ENCODE results near the gene UBE3D.
"Not testable (repeated sequence)": the region's sequence is repeated elsewhere in the genome, so short reads cannot be mapped to it uniquely, and the experiment has no call there.

The UBE3D gene

GRCh38 chr6:82954937-82955577 lies 110.6 kb downstream of the UBE3D start:
- peaks cover 42% of the 10 kb centered on the region for H3K36me3 ChIP-seq (ENCODE audit: insufficient read depth, low read length)
- no peaks in the 10 kb centered on the region for H3K27me3 ChIP-seq (ENCODE audit: insufficient read depth, low read length)
- WGBS, result 88% methylated on average over 4 of the region's 4 CpGs
- H3K4me1 ChIP-seq (ENCODE audit: insufficient read depth, low read length), result peaks cover 28% of the 10 kb centered on the region
- H3K9ac ChIP-seq (ENCODE audit: low read depth, low read length), result no peak overlapping the region
- no peak overlapping the region for H3K4me3 ChIP-seq (ENCODE audit: low read length)
- no peaks in the 10 kb centered on the region for H3K9me3 ChIP-seq (ENCODE audit: insufficient read depth, low read depth, low read length)
- no peak overlapping the region for H3K27ac ChIP-seq (ENCODE audit: low read depth, low read length)

- H3K27me3 ChIP-seq (ENCODE audit: insufficient read depth, low read length), result no peaks in the 10 kb centered on the region
- no CpG with 5 or more reads among the region's 2 CpGs for WGBS
- H3K36me3 ChIP-seq (ENCODE audit: insufficient read depth, low read length), result peaks cover 44% of the 10 kb centered on the region
- no peak overlapping the region for H3K9ac ChIP-seq (ENCODE audit: low read depth, low read length)
- no peak overlapping the region for H3K27ac ChIP-seq (ENCODE audit: low read depth, low read length)
- peaks cover 21% of the 10 kb centered on the region for H3K4me1 ChIP-seq (ENCODE audit: insufficient read depth, low read length)
- H3K4me3 ChIP-seq (ENCODE audit: low read length), result no peak overlapping the region
- H3K9me3 ChIP-seq (ENCODE audit: insufficient read depth, low read depth, low read length), result no peaks in the 10 kb centered on the region
Observed at GRCh38 chr6:82954356-82954755, 111.3 kb downstream of the UBE3D start.

DNA sequence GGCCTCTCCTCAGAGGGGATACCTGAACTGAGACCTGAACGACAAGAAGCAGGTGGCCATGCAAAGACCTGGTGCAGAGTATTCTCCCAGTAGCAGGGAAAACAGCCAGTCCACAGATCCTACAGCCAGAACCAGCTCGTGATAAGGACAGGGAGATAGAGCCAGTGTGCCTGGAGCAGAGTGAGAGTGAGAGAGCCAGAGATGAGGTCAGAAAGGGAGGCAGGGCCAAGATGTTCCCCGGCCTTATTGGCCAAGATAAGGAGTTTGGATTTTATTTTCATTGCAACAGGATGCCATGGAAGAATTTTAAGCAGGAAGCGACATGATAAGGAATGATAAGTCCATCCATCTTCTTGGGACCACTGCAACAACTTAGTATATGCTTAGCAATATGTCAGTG lies 111.8 kb downstream of the UBE3D start:
- peaks cover 17% of the 10 kb centered on the region; the same call in 1 of the 2 replicates for H3K4me1 ChIP-seq (ENCODE audit: insufficient read depth, low read length)
- peaks cover 44% of the 10 kb centered on the region for H3K36me3 ChIP-seq (ENCODE audit: insufficient read depth, low read length)
- H3K9ac ChIP-seq (ENCODE audit: low read depth, low read length), result no peak overlapping the region
- 79% methylated on average over 4 of the region's 4 CpGs for WGBS
- no peak overlapping the region for H3K4me3 ChIP-seq (ENCODE audit: low read length)
- H3K27ac ChIP-seq (ENCODE audit: low read depth, low read length), result no peak overlapping the region
- H3K27me3 ChIP-seq (ENCODE audit: insufficient read depth, low read length), result no peaks in the 10 kb centered on the region
- 0 out of 2 replicates have a peak, but pooled peaks cover 4% of the 10 kb centered on the region for H3K9me3 ChIP-seq (ENCODE audit: insufficient read depth, low read depth, low read length)

- no peaks in the 10 kb centered on the region for H3K27me3 ChIP-seq (ENCODE audit: insufficient read depth, low read length)
- no CpG with 5 or more reads among the region's 1 CpG for WGBS
- H3K9ac ChIP-seq (ENCODE audit: low read depth, low read length), result no peak overlapping the region
- no peaks in the 10 kb centered on the region for H3K4me1 ChIP-seq (ENCODE audit: insufficient read depth, low read length)
- no peak overlapping the region for H3K4me3 ChIP-seq (ENCODE audit: low read length)
- H3K27ac ChIP-seq (ENCODE audit: low read depth, low read length), result no peak overlapping the region
- H3K9me3 ChIP-seq (ENCODE audit: insufficient read depth, low read depth, low read length), result peaks cover 7% of the 10 kb centered on the region; the same call in 1 of the 2 replicates
- peaks cover 39% of the 10 kb centered on the region for H3K36me3 ChIP-seq (ENCODE audit: insufficient read depth, low read length)
Observed at GRCh38 chr6:82951935-82952334, 113.7 kb downstream of the UBE3D start.

GRCh38 chr6:82951389-82951788 lies 114.3 kb downstream of the UBE3D start:
- H3K27me3 ChIP-seq (ENCODE audit: insufficient read depth, low read length), result no peaks in the 10 kb centered on the region

DNA sequence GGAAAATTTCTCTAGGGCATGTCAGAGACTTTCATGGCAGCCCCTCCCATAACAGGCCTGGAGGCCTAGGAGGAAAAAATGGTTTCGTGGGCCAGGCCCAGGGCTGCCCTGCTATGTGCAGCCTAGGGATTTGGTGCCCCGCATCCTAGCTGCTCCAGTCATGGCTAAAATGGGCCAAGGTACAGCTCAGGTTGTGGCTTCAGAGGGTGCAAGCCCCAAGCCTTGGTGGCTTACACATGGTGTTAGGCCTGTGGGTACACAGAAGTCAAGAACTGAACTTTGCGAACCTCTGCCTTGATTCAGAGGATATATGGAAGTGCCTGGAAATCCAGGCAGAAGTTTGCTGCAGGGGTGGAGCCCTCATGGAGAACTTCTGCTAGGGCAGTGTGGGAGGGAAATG lies 134.7 kb downstream of the UBE3D start:
- H3K4me1 ChIP-seq (ENCODE audit: insufficient read depth, low read length); H3K9ac ChIP-seq (ENCODE audit: low read depth, low read length); H3K27ac ChIP-seq (ENCODE audit: low read depth, low read length); H3K4me3 ChIP-seq (ENCODE audit: low read length); H3K27me3 ChIP-seq (ENCODE audit: insufficient read depth, low read length): not testable (repeated sequence)
- 95% methylated on average over 3 of the region's 3 CpGs for WGBS
- peaks cover 64% of the 10 kb centered on the region for H3K9me3 ChIP-seq (ENCODE audit: insufficient read depth, low read depth, low read length)
- peaks cover 60% of the 10 kb centered on the region for H3K36me3 ChIP-seq (ENCODE audit: insufficient read depth, low read length)

More at GRCh38 chr6:82951389-82951788, 114.3 kb downstream of the UBE3D start:
- no peak overlapping the region for H3K4me3 ChIP-seq (ENCODE audit: low read length)
- peaks cover 34% of the 10 kb centered on the region for H3K36me3 ChIP-seq (ENCODE audit: insufficient read depth, low read length)
- 94% methylated on average over 1 of the region's 1 CpG for WGBS
- no peaks in the 10 kb centered on the region for H3K4me1 ChIP-seq (ENCODE audit: insufficient read depth, low read length)
- H3K27ac ChIP-seq (ENCODE audit: low read depth, low read length), result no peak overlapping the region
- H3K9ac ChIP-seq (ENCODE audit: low read depth, low read length), result no peak overlapping the region
- H3K9me3 ChIP-seq (ENCODE audit: insufficient read depth, low read depth, low read length), result peaks cover 7% of the 10 kb centered on the region; the same call in 1 of the 2 replicates

- H3K9ac ChIP-seq (ENCODE audit: low read depth, low read length), result no peak overlapping the region
- no peak overlapping the region for H3K27ac ChIP-seq (ENCODE audit: low read depth, low read length)
- H3K4me3 ChIP-seq (ENCODE audit: low read length), result no peak overlapping the region
- H3K4me1 ChIP-seq (ENCODE audit: insufficient read depth, low read length), result no peaks in the 10 kb centered on the region
- H3K27me3 ChIP-seq (ENCODE audit: insufficient read depth, low read length), result no peaks in the 10 kb centered on the region
- WGBS, result 92% methylated on average over 3 of the region's 3 CpGs
- H3K9me3 ChIP-seq (ENCODE audit: insufficient read depth, low read depth, low read length), result peaks cover 9% of the 10 kb centered on the region
- H3K36me3 ChIP-seq (ENCODE audit: insufficient read depth, low read length), result peaks cover 10% of the 10 kb centered on the region; the same call in 1 of the 2 replicates
Observed at GRCh38 chr6:82924799-82925535, 140.7 kb downstream of the UBE3D start.

GRCh38 chr6:82921258-82921657 lies 144.4 kb downstream of the UBE3D start:
- Histone ChIP-seq H3K9me3 (ENCODE audit: insufficient read depth, low read depth, low read length) (peaks cover 7% of the 10 kb centered on the region; the same call in 1 of the 2 replicates), H3K9ac (ENCODE audit: low read depth, low read length) (no peak overlapping the region), H3K36me3 (ENCODE audit: insufficient read depth, low read length) (peaks cover 19% of the 10 kb centered on the region), H3K27me3 (ENCODE audit: insufficient read depth, low read length) (no peaks in the 10 kb centered on the region), H3K27ac (ENCODE audit: low read depth, low read length) (no peak overlapping the region), H3K4me3 (ENCODE audit: low read length) (no peak overlapping the region), H3K4me1 (ENCODE audit: insufficient read depth, low read length) (no peaks in the 10 kb centered on the region; the same call in 1 of the 2 replicates)
- no CpG with 5 or more reads among the region's 1 CpG for WGBS

DNA sequence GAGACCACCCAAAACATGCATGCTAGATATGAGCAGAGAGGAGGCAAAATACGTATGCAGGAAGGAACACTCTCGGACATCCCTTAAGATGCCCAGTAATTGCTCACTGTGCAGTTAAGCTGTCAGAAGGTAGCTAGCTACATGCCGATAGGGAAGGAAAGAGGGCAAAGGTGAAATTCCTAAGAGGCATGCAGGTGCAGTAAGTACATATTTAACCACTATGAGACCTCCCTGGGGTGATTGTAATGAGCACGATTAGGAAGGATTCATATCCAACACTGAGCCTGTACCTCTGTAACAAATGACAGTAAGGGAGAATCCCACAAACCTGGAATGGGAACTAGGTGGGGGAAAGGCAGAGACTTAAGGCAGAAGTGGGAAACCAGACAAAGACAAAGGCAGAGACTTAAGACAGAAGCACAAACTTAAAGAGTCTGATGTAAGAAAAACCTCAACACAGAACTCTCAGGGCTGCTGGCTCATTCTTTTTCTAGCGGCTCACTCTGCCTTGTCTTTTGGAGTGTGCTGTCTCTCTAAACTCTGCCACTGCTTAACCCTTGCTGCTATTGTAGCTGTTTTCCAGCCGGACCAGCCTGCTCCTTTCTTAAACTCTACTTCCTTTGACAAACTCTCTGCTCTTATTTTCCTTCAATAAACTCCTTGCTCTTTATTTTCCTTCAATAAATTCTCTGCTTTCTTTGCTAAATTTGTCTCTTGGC lies 148.1 kb downstream of the UBE3D start:
- H3K9me3 ChIP-seq (ENCODE audit: insufficient read depth, low read depth, low read length), result peaks cover 7% of the 10 kb centered on the region; the same call in 1 of the 2 replicates
- WGBS, result 87% methylated on average over 6 of the region's 6 CpGs
- no peak overlapping the region for H3K9ac ChIP-seq (ENCODE audit: low read depth, low read length)
- H3K4me1 ChIP-seq (ENCODE audit: insufficient read depth, low read length), result no peaks in the 10 kb centered on the region; the same call in 1 of the 2 replicates
- H3K4me3 ChIP-seq (ENCODE audit: low read length), result no peak overlapping the region
- H3K27me3 ChIP-seq (ENCODE audit: insufficient read depth, low read length), result no peaks in the 10 kb centered on the region
- no peak overlapping the region for H3K27ac ChIP-seq (ENCODE audit: low read depth, low read length)
- H3K36me3 ChIP-seq (ENCODE audit: insufficient read depth, low read length), result peaks cover 23% of the 10 kb centered on the region

GRCh38 chr6:82915666-82916065 lies 150.0 kb downstream of the UBE3D start:
- Histone ChIP-seq H3K4me3 (ENCODE audit: low read length) (no peak overlapping the region), H3K9ac (ENCODE audit: low read depth, low read length) (no peak overlapping the region), H3K27me3 (ENCODE audit: insufficient read depth, low read length) (no peaks in the 10 kb centered on the region), H3K36me3 (ENCODE audit: insufficient read depth, low read length) (peaks cover 22% of the 10 kb centered on the region), H3K4me1 (ENCODE audit: insufficient read depth, low read length) (no peaks in the 10 kb centered on the region; the same call in 1 of the 2 replicates), H3K27ac (ENCODE audit: low read depth, low read length) (no peak overlapping the region), H3K9me3 (ENCODE audit: insufficient read depth, low read depth, low read length) (peaks cover 7% of the 10 kb centered on the region; the same call in 1 of the 2 replicates)

DNA sequence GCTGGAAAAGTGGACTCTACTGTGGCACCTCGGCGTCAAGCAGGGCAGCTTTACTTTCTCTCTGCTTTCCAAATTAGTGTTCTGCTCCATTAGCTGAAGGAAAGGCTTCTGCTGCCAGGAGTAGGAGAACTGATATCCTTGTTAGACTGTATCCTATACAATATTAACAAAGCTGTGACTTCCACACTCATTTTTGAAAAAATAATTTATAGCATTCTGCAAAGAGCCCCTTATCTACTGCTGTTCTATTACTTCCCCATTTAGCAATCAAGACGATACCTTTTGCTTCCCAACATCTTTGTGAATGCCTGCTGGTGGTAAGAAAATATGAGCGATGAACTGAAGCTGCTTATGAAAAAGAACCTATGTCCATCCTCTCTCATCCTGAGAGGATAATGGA lies 151.1 kb downstream of the UBE3D start:
- H3K9ac ChIP-seq (ENCODE audit: low read depth, low read length), result no peak overlapping the region

More for the DNA sequence above, 151.1 kb downstream of the UBE3D start:
- 98% methylated on average over 3 of the region's 4 CpGs for WGBS
- Histone ChIP-seq H3K36me3 (ENCODE audit: insufficient read depth, low read length) (peaks cover 12% of the 10 kb centered on the region), H3K27me3 (ENCODE audit: insufficient read depth, low read length) (no peaks in the 10 kb centered on the region), H3K4me3 (ENCODE audit: low read length) (no peak overlapping the region), H3K4me1 (ENCODE audit: insufficient read depth, low read length) (no peaks in the 10 kb centered on the region; the same call in 1 of the 2 replicates), H3K27ac (ENCODE audit: low read depth, low read length) (no peak overlapping the region), H3K9me3 (ENCODE audit: insufficient read depth, low read depth, low read length) (peaks cover 7% of the 10 kb centered on the region; the same call in 1 of the 2 replicates)

Measured in HUES64 (cell line).